A549 (cell line): ENCODE data around the gene SERPINB8. TPM values are rescaled to one million over a fixed set of nuclear protein-coding genes. Genes with fewer than 3 reads are reported as not detected.

ENCODE experiments used
- ATAC-seq, 2 experiments: fragments of 200-7000 bp in 1 of 2; fragments of >200 bp in 1 of 2; cut with Nextera tagmentation in 1 of 2; cut with Tn5 transposase in 1 of 2; 3 replicates each; pipeline versions ENCODE4 v1.8.0 to v1.9.1; 2018 to 2020; ENCODE audit warnings: mild to moderate bottlenecking in 1 of 2, moderate library complexity in 1 of 2
- CTCF ChIA-PET: fragments of 300-600 bp; sonication (Branson Sonifier 250); formaldehyde crosslinking; extraction: SDS; loops from one replicate; lab custom pipeline; 2021; ENCODE audit warnings: antibody characterized with exemption, inconsistent platforms; lab: Yijun Ruan, JAX
- POLR2A ChIA-PET: fragments of 350-600 bp; formaldehyde crosslinking; extraction: SDS; loops from one replicate; lab custom pipeline; 2021; ENCODE audit warnings: antibody characterized with exemption, inconsistent platforms; lab: Yijun Ruan, JAX
- DNase-seq, 2 experiments: peaks; one replicate each; pipeline versions ENCODE4 v3.0.0 to v3.0.0-alpha.2; 2011 to 2016; ENCODE audit warnings: low read depth in 1 of 2, low spot score in 1 of 2
- FAIRE-seq: peaks from 2 replicates; lab custom pipeline; 2011; peaks lifted over from hg19 to GRCh38; lab: Jason Lieb, UNC
- H3K27ac ChIP-seq, 2 experiments: fragments of >200 bp; sonication (Bioruptor Twin); formaldehyde crosslinking; 3 replicates each; pipeline ENCODE4 v1.5.1; 2016 to 2017
- H3K4me1 ChIP-seq: fragments of >200 bp; sonication (Bioruptor Twin); formaldehyde crosslinking; 3 replicates; pipeline ENCODE4 v1.6.1; 2016
- H3K4me2 ChIP-seq: fragments of >200 bp; sonication (Bioruptor Twin); formaldehyde crosslinking; 3 replicates; pipeline ENCODE4 v1.6.1; 2016
- H3K4me3 ChIP-seq: fragments of >200 bp; sonication (Bioruptor Twin); formaldehyde crosslinking; 3 replicates; pipeline ENCODE4 v1.5.1; 2016
- H3K9me3 ChIP-seq: fragments of >200 bp; sonication (Bioruptor Twin); formaldehyde crosslinking; 3 replicates; pipeline ENCODE4 v1.6.1; 2016
- BHLHE40 ChIP-seq: IDR thresholded peaks from 2 replicates; pipeline ENCODE4 v1.6.1; 2012; ENCODE audit warnings: low read depth, low read length, inconsistent platforms
- CBX8 ChIP-seq: fragments of 200-600 bp; sonication (generic); IDR thresholded peaks from 2 replicates; pipeline ENCODE4 v1.6.1; 2016
- CHD4 ChIP-seq: fragments of 200-600 bp; sonication (generic); IDR thresholded peaks from 2 replicates; pipeline ENCODE4 v1.6.1; 2016; ENCODE audit warnings: antibody characterized with exemption, mild to moderate bottlenecking, borderline replicate concordance
- ESRRA ChIP-seq: fragments of 150-350 bp; IDR thresholded peaks from 2 replicates; pipeline ENCODE4 v1.6.1; 2014; ENCODE audit warnings: mild to moderate bottlenecking, low read length, borderline replicate concordance
- GATA3 ChIP-seq: IDR thresholded peaks from 2 replicates; pipeline ENCODE4 v1.6.1; 2012; ENCODE audit warnings: borderline replicate concordance
- HOXB5 ChIP-seq: fragments of 250-450 bp; sonication (Bioruptor Pico); IDR thresholded peaks from 2 replicates; pipeline ENCODE4 v1.5.0; 2020; ENCODE audit warnings: mild to moderate bottlenecking, moderate library complexity
- JUNB ChIP-seq: fragments of >200 bp; sonication (Bioruptor Twin); formaldehyde crosslinking; IDR thresholded peaks from 2 replicates; pipeline ENCODE4 v1.6.1; 2016
- KDM5A ChIP-seq: fragments of 200-600 bp; sonication (generic); IDR thresholded peaks from 2 replicates; pipeline ENCODE4 v1.6.1; 2016; ENCODE audit warnings: antibody characterized with exemption, mild to moderate bottlenecking
- MAFK ChIP-seq: fragments of 450-650 bp; IDR thresholded peaks from 2 replicates; pipeline ENCODE4 v1.6.1; 2014; ENCODE audit not compliant: partially characterized antibody
- MAZ ChIP-seq: fragments of 150-350 bp; IDR thresholded peaks from 2 replicates; pipeline ENCODE4 v1.6.1; 2014; ENCODE audit warnings: antibody characterized with exemption, low read depth, low read length, borderline replicate concordance
- NFE2L2 ChIP-seq: fragments of 150-350 bp; conservative IDR thresholded peaks from 2 replicates; pipeline ENCODE4 v1.6.1; 2014; ENCODE audit warnings: low read length
- NPAS2 ChIP-seq: fragments of 250-450 bp; sonication (Bioruptor Pico); IDR thresholded peaks from 2 replicates; pipeline ENCODE4 v1.8.0; 2022; ENCODE audit warnings: mild to moderate bottlenecking, moderate library complexity, borderline replicate concordance
- NR3C1 ChIP-seq: fragments of >200 bp; sonication (Bioruptor Twin); formaldehyde crosslinking; IDR thresholded peaks from 3 replicates; pipeline ENCODE4 v1.6.1; 2017
- RARB ChIP-seq: fragments of 250-450 bp; sonication (Bioruptor Pico); IDR thresholded peaks from 2 replicates; pipeline ENCODE4 v1.8.0; 2021; ENCODE audit warnings: mild to moderate bottlenecking, moderate library complexity
- RCOR1 ChIP-seq: fragments of 150-350 bp; IDR thresholded peaks from 2 replicates; pipeline ENCODE4 v1.6.1; 2014; ENCODE audit warnings: antibody characterized with exemption, low read length, low read depth
- SMC3 ChIP-seq: fragments of >200 bp; sonication (Bioruptor Twin); formaldehyde crosslinking; IDR thresholded peaks from 3 replicates; pipeline ENCODE4 v1.6.1; 2018; ENCODE audit warnings: inconsistent platforms
- TFCP2L1 ChIP-seq: fragments of 250-450 bp; sonication (Bioruptor Pico); IDR thresholded peaks from 2 replicates; pipeline ENCODE4 v1.5.0; 2021; ENCODE audit warnings: mild to moderate bottlenecking
- TP53 ChIP-seq: fragments of 250-450 bp; sonication (Bioruptor Pico); IDR thresholded peaks from 2 replicates; pipeline ENCODE4 v1.5.0; 2021; ENCODE audit warnings: mild to moderate bottlenecking, moderate library complexity
- ZC3H11A ChIP-seq: fragments of 450-650 bp; IDR thresholded peaks from 2 replicates; pipeline ENCODE4 v1.6.1; 2014; ENCODE audit warnings: antibody characterized with exemption, mild to moderate bottlenecking
- WGBS: methylation state at CpG from one replicate; pipeline ENCODE4 v1.1.6; 2017; ENCODE audit errors: missing lambda C conversion rate; 5-methylcytosine and 5-hydroxymethylcytosine counted together
- polyA plus RNA-seq, 4 experiments: library from polyadenylated mRNA; depleted of rRNA in 3 of 4; stranded (reverse); fragments of >200 nt; fragmentation: RNase III in 1 of 4; extraction: RNeasy Plus Mini Kit Qiagen cat#74134 plus additional on column Dnase treatment in 1 of 4; gene quantifications; 2 replicates in 3 of 4; 3 replicates in 1 of 4; pipeline ENCODE4 v1.2.3, GENCODE V29; 2011 to 2017
- TF ChIP-seq, protein P1 (sequence below): fragments of >200 bp; sonication (Bioruptor Twin); formaldehyde crosslinking; IDR thresholded peaks from 2 replicates; pipeline ENCODE4 v1.6.1; 2016
- TF ChIP-seq, protein P2 (sequence below): fragments of 250-450 bp; sonication (Bioruptor Pico); IDR thresholded peaks from 2 replicates; pipeline ENCODE4 v1.5.0; 2021; ENCODE audit warnings: mild to moderate bottlenecking, moderate library complexity, borderline replicate concordance
- TF ChIP-seq, protein P3 (sequence below): fragments of 200-600 bp; sonication (generic); IDR thresholded peaks from 2 replicates; pipeline ENCODE4 v1.6.1; 2016; ENCODE audit warnings: antibody characterized with exemption, mild to moderate bottlenecking, moderate library complexity
- TF ChIP-seq, protein P4 (sequence below): IDR thresholded peaks from 2 replicates; pipeline ENCODE4 v1.6.1; 2012

SERPINB8 gene
- polyA plus RNA-seq, 2 of the 4 experiments (the other 2 are of a cell fraction), result 3.5 to 8.6 TPM

DNA sequence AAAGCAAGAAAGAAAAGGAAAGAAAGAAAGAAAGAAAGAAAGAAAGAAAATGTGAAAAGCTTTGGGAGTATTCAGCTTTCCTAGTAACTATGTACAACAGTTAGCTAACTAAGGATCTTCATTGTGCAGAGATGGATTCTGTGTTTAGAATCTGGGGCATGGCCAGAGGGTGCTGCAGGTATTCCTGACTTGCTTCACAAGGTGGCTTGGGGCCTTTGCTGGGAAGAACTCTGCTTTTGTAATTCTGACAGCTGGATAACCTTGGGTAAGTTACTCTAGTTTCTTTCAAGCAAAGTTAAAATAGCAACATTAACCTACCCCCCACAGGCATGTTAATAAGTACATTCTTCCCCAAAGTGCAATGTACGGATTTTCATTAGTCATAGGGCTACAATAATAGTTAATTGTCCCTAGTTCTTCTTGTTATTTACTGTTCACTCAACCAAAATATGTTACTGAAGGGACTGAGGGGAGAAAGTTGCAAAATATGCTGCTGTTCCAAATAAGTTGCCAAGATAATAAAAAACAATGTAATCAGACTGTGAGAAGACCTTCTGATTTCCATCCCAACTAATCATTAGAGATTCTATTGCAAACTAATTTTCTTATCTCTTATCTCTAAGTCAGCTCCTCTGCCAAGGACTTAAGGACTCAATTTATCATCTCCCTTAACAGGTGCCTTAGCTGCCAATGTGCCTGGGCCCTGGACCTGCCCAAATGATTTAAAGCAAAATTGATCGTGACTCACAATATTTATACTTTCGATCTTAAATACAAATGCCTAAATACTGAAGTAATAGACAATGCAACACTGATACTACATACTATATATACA is 50.3 kb downstream of the SERPINB8 start (continued):
- TF ChIP-seq MAZ, result no peak

DNA sequence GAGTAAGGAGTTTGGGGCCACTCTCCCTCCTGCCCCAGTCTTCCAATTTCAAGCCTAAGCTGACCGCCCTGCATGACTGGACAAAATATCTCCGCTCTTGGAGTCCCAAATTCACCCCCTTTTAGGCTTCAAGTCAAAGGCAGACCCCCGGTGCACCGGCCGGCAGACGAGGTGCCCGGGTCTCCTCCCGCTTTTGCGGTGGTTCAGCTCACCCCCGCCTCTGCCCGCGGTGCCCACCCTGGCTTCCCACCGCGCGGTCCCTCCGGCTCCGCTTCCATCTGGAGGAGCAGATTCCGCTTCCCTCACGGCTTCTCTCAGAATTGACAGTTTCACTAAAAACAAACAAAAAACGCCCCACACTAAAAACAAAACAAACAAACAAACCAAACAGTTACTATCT is 56.5 kb downstream of the SERPINB8 start:
- H3K9me3 ChIP-seq, result no peaks in the 10 kb centered on the region
- no peak overlapping the region for H3K27ac ChIP-seq
- H3K4me2 ChIP-seq, result no peak overlapping the region
- TF ChIP-seq, protein P1, sequence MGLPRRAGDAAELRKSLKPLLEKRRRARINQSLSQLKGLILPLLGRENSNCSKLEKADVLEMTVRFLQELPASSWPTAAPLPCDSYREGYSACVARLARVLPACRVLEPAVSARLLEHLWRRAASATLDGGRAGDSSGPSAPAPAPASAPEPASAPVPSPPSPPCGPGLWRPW, result no peak
- no peak for TF ChIP-seq JUNB
- DNase-seq, result no peak
- no peaks in the 10 kb centered on the region for H3K4me1 ChIP-seq
- 85% methylated on average over 20 of the region's 20 CpGs for WGBS
- FAIRE-seq, result no peak
- H3K4me3 ChIP-seq, result no peak overlapping the region
- no peak for ATAC-seq
- POLR2A ChIA-PET, result no interaction called here
- CTCF ChIA-PET, result interaction anchor here (0.8 to 1.2 kb wide), 2 partner anchors 8 to 90 kb away, joined by 3 to 5 read pairs; no protein-coding TSS in a partner anchor

DNA sequence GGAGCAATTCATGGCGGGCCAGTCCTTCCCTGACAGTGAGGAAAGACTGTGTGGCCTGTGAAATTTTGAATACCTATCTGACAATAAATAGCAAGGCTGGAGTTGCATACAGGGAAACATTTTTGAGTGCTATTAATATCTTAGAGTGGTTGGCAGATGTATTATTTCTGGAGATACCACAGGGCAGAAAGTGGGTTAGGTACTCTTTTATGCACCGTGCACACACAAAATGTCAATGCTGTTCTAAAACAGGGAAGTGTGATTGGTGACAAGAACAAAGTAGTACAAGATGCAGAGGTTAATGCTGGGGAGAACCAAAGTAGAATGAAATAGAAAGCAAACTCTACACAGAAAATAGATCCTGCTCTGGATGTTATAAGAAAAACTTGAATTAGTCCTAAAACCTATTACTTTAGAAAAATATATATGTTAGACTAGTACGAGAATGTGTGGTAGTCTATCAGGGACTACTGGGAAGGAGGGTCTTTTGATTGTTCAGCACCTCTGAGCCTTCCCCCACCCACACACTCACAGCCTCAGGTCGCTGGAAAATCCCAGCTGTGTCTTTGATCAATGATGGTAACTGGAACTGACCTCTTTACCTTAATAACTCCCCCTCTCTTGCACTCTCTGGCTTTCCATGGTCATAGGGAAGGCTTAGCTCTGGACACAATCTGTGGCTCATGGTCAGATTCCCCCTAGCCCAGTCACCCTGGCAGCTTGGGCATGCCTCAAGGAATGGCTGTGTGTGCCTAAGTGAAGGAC is 58.2 kb downstream of the SERPINB8 start:
- 15% methylated on average over 4 of the region's 4 CpGs for WGBS
- Histone ChIP-seq H3K4me2 (no peak overlapping the region), H3K4me3 (no peak overlapping the region)
- DNase-seq (no peak), FAIRE-seq (no peak)
- CTCF ChIA-PET, result interaction anchor here (0.7 kb wide), 1 partner anchor 8 kb away, joined by 3 read pairs; no protein-coding TSS in a partner anchor
- TF ChIP-seq NR3C1 (no peak), MAZ (no peak)
- TF ChIP-seq, all 56 proteins: peak for 0
- no peak for ATAC-seq
- no peaks in the 10 kb centered on the region for H3K4me1 ChIP-seq
- H3K27ac ChIP-seq, result no peak overlapping the region
- no peaks in the 10 kb centered on the region for H3K9me3 ChIP-seq
- POLR2A ChIA-PET, result no interaction called here

DNA sequence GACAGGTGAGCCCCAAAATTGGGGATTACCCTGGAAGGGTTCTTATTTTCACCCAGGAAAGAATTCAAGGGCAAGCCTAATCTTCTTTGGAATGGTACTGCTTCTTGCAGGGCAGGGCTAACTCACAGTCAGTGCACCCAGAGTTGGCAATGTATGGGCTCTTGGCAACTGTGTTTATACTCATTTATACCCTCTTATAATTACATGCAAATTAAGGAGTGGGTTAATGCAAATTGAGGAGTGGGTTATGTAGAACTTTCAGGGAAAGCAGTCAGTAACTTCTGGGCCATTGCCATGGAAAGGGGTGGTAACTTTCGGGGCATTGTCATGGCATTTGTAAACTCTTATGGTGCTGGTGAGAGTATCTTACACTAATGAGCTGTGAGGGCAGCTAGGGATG is 59.2 kb downstream of the SERPINB8 start:
- WGBS, result 0% methylated on average over 1 of the region's 1 CpG
- H3K27ac ChIP-seq, result no peak overlapping the region
- ChIA-PET POLR2A (no interaction called here), CTCF (interaction anchor here (0.7 kb wide), 1 partner anchor 9 kb away, joined by 3 read pairs; no protein-coding TSS in a partner anchor)
- no peak overlapping the region for H3K4me3 ChIP-seq
- no peaks in the 10 kb centered on the region for H3K4me1 ChIP-seq
- no peak for FAIRE-seq
- DNase-seq, result no peak
- H3K4me2 ChIP-seq, result no peak overlapping the region
- no peak for ATAC-seq
- TF ChIP-seq, protein P2, sequence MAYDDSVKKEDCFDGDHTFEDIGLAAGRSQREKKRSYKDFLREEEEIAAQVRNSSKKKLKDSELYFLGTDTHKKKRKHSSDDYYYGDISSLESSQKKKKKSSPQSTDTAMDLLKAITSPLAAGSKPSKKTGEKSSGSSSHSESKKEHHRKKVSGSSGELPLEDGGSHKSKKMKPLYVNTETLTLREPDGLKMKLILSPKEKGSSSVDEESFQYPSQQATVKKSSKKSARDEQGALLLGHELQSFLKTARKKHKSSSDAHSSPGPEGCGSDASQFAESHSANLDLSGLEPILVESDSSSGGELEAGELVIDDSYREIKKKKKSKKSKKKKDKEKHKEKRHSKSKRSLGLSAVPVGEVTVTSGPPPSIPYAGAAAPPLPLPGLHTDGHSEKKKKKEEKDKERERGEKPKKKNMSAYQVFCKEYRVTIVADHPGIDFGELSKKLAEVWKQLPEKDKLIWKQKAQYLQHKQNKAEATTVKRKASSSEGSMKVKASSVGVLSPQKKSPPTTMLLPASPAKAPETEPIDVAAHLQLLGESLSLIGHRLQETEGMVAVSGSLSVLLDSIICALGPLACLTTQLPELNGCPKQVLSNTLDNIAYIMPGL, result no peak
- no peak for TF ChIP-seq NFE2L2
- no peak for TF ChIP-seq RARB (CRISPR knock-in tag)
- no peak for TF ChIP-seq NPAS2
- TF ChIP-seq KDM5A, result no peak
- no peak for TF ChIP-seq CBX8
- no peak for TF ChIP-seq HOXB5
- TF ChIP-seq ESRRA, result no peak
- TF ChIP-seq, protein P3, sequence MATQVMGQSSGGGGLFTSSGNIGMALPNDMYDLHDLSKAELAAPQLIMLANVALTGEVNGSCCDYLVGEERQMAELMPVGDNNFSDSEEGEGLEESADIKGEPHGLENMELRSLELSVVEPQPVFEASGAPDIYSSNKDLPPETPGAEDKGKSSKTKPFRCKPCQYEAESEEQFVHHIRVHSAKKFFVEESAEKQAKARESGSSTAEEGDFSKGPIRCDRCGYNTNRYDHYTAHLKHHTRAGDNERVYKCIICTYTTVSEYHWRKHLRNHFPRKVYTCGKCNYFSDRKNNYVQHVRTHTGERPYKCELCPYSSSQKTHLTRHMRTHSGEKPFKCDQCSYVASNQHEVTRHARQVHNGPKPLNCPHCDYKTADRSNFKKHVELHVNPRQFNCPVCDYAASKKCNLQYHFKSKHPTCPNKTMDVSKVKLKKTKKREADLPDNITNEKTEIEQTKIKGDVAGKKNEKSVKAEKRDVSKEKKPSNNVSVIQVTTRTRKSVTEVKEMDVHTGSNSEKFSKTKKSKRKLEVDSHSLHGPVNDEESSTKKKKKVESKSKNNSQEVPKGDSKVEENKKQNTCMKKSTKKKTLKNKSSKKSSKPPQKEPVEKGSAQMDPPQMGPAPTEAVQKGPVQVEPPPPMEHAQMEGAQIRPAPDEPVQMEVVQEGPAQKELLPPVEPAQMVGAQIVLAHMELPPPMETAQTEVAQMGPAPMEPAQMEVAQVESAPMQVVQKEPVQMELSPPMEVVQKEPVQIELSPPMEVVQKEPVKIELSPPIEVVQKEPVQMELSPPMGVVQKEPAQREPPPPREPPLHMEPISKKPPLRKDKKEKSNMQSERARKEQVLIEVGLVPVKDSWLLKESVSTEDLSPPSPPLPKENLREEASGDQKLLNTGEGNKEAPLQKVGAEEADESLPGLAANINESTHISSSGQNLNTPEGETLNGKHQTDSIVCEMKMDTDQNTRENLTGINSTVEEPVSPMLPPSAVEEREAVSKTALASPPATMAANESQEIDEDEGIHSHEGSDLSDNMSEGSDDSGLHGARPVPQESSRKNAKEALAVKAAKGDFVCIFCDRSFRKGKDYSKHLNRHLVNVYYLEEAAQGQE, result no peak
- TF ChIP-seq SMC3, result no peak
- TF ChIP-seq TFCP2L1 (CRISPR knock-in tag), result no peak
- TF ChIP-seq CHD4, result no peak
- TF ChIP-seq, protein P4, sequence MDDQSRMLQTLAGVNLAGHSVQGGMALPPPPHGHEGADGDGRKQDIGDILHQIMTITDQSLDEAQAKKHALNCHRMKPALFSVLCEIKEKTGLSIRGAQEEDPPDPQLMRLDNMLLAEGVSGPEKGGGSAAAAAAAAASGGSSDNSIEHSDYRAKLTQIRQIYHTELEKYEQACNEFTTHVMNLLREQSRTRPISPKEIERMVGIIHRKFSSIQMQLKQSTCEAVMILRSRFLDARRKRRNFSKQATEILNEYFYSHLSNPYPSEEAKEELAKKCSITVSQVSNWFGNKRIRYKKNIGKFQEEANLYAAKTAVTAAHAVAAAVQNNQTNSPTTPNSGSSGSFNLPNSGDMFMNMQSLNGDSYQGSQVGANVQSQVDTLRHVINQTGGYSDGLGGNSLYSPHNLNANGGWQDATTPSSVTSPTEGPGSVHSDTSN, result no peak
- no peak for TF ChIP-seq RCOR1
- TF ChIP-seq JUNB, result no peak
- no peak for TF ChIP-seq MAFK
- TF ChIP-seq GATA3, result no peak
- TF ChIP-seq ZC3H11A, result no peak
- TF ChIP-seq BHLHE40, result no peak
- no peak for TF ChIP-seq TP53 (CRISPR knock-in tag)
- no peaks in the 10 kb centered on the region for H3K9me3 ChIP-seq
